Measurements from ENCODE around the gene YIF1A.

YIF1A gene

GRCh38 chr11:66268244-66268951, 20.5 kb downstream of the YIF1A start, which contains the start of gene RAB1B (continued):
- TF ChIP-seq, protein P1, sequence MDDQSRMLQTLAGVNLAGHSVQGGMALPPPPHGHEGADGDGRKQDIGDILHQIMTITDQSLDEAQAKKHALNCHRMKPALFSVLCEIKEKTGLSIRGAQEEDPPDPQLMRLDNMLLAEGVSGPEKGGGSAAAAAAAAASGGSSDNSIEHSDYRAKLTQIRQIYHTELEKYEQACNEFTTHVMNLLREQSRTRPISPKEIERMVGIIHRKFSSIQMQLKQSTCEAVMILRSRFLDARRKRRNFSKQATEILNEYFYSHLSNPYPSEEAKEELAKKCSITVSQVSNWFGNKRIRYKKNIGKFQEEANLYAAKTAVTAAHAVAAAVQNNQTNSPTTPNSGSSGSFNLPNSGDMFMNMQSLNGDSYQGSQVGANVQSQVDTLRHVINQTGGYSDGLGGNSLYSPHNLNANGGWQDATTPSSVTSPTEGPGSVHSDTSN (CRISPR knock-in tag; IDR thresholded peaks at IDR 0.05): no peak
- peak; percentile 73 for TF ChIP-seq ZFHX2 (tag by site-specific recombination; conservative IDR thresholded peaks at IDR 0.05)
- TF ChIP-seq ZNF350 (tag by site-specific recombination; IDR thresholded peaks at IDR 0.05): no peak
- peak; percentile 76 for TF ChIP-seq YY2 (tag by site-specific recombination; IDR thresholded peaks at IDR 0.05)
- no peak for TF ChIP-seq ZFP41 (tag by site-specific recombination; IDR thresholded peaks at IDR 0.05; ENCODE audit: borderline replicate concordance)
- TF ChIP-seq ZNF623 (tag by site-specific recombination; IDR thresholded peaks at IDR 0.05): no peak
- peak; percentile 75 for TF ChIP-seq ZBTB10 (tag by site-specific recombination; IDR thresholded peaks at IDR 0.05)
- TF ChIP-seq ZNF112 (tag by site-specific recombination; IDR thresholded peaks at IDR 0.05): no peak
- TF ChIP-seq ZNF48 (tag by site-specific recombination; IDR thresholded peaks at IDR 0.05): no peak
- TF ChIP-seq ZBTB17 (tag by site-specific recombination; IDR thresholded peaks at IDR 0.05): peak; percentile 85
- TF ChIP-seq ZNF16 (tag by site-specific recombination; IDR thresholded peaks at IDR 0.05; ENCODE audit: low read depth): no peak
- TF ChIP-seq ZNF302 (tag by site-specific recombination; IDR thresholded peaks at IDR 0.05; ENCODE audit: low read depth): no peak
- TF ChIP-seq ZNF677 (tag by site-specific recombination; IDR thresholded peaks at IDR 0.05): no peak
- peak; percentile 52 for TF ChIP-seq EGR2 (tag by site-specific recombination; IDR thresholded peaks at IDR 0.05; ENCODE audit: low read depth)
- no peak for TF ChIP-seq MYNN (tag by site-specific recombination; IDR thresholded peaks at IDR 0.05; ENCODE audit: borderline replicate concordance)
- TF ChIP-seq SP3 (tag by site-specific recombination; IDR thresholded peaks at IDR 0.05): peak; percentile 92
- TF ChIP-seq TCF7L2 (IDR thresholded peaks at IDR 0.05; ENCODE audit: borderline replicate concordance, low read depth, low read length): no peak
- TF ChIP-seq ZFP3 (tag by site-specific recombination; IDR thresholded peaks at IDR 0.05; ENCODE audit: low read depth): no peak
- TF ChIP-seq ZNF24 (tag by site-specific recombination; IDR thresholded peaks at IDR 0.05): no peak
- TF ChIP-seq ZNF596 (tag by site-specific recombination; IDR thresholded peaks at IDR 0.05): no peak
- TF ChIP-seq ZBTB7A (tag by site-specific recombination; IDR thresholded peaks at IDR 0.05; ENCODE audit: low read depth): no peak
- no peak for TF ChIP-seq ZNF280D (tag by site-specific recombination; IDR thresholded peaks at IDR 0.05)
- TF ChIP-seq ZNF248 (tag by site-specific recombination; IDR thresholded peaks at IDR 0.05): no peak
- TF ChIP-seq ZNF521 (tag by site-specific recombination; IDR thresholded peaks at IDR 0.05): no peak
- TF ChIP-seq PRDM10 (tag by site-specific recombination; IDR thresholded peaks at IDR 0.05): peak; percentile 90
- TF ChIP-seq, protein P2, sequence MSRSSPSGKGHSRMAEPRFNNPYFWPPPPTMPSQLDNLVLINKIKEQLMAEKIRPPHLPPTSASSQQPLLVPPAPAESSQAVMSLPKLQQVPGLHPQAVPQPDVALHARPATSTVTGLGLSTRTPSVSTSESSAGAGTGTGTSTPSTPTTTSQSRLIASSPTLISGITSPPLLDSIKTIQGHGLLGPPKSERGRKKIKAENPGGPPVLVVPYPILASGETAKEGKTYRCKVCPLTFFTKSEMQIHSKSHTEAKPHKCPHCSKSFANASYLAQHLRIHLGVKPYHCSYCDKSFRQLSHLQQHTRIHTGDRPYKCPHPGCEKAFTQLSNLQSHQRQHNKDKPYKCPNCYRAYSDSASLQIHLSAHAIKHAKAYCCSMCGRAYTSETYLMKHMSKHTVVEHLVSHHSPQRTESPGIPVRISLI (tag by site-specific recombination; IDR thresholded peaks at IDR 0.05): no peak
- TF ChIP-seq ZNF707 (tag by site-specific recombination; IDR thresholded peaks at IDR 0.05): no peak
- TF ChIP-seq ZNF239 (tag by site-specific recombination; IDR thresholded peaks at IDR 0.05): no peak
- TF ChIP-seq KLF16 (tag by site-specific recombination; IDR thresholded peaks at IDR 0.05): 0 out of 2 replicates have a peak, but pooled peaks have one; percentile 44
- no peak for TF ChIP-seq ZNF629 (tag by site-specific recombination; IDR thresholded peaks at IDR 0.05)

All from HEK293 (cell line).